GM18519 (cell line): ENCODE data around the gene RAB40C.

Experiments used
- ATAC-seq: cut with Tn5 transposase; IDR thresholded peaks from one replicate; pipeline ENCODE4 v1.9.1; 2021; ENCODE audit warnings: mild to moderate bottlenecking, moderate library complexity; ENCODE audit not compliant: unreplicated experiment, low FRiP score

RAB40C gene

GRCh38 chr16:676913-677312 lies 87.0 kb downstream of the RAB40C start:
- ATAC-seq = no peak

GRCh38 chr16:677316-678190 lies 87.7 kb downstream of the RAB40C start:
- ATAC-seq = no peak

GRCh38 chr16:678209-678857 lies 88.5 kb downstream of the RAB40C start:
- ATAC-seq = no peak
